WTC11 (cell line): ENCODE results near the gene KLRF1. TPM values are rescaled to one million over a fixed set of nuclear protein-coding genes. Genes with fewer than 3 reads are reported as not detected.

Source experiments
- ATAC-seq: fragments of 200-7000 bp; cut with Tn5 transposase; 2 replicates; pipeline ENCODE4 v1.10.0; 2021; ENCODE audit warnings: mild to moderate bottlenecking, moderate library complexity
- CTCF ChIA-PET: fragments of 300-600 bp; sonication (Branson Sonifier 250); formaldehyde crosslinking; loops from one replicate; lab custom pipeline; 2021; ENCODE audit warnings: antibody characterized with exemption; lab: Charles Lee
- POLR2A ChIA-PET: fragments of 350-600 bp; sonication (Branson Sonifier 250); formaldehyde crosslinking; loops from one replicate; lab custom pipeline; 2021; ENCODE audit warnings: antibody characterized with exemption; lab: Charles Lee
- DNase-seq: peaks from one replicate; pipeline ENCODE4 v3.0.0; 2021; ENCODE audit warnings: low spot score
- H3K27ac Mint-ChIP-seq: 2 replicates; pipeline ENCODE4 v1.8.0; 2021; ENCODE audit warnings: mixed read lengths
- H3K27me3 Mint-ChIP-seq: 2 replicates; pipeline ENCODE4 v1.8.0; 2021; ENCODE audit warnings: low read depth, mild to moderate bottlenecking, moderate library complexity, mixed read lengths
- H3K36me3 Mint-ChIP-seq: 2 replicates; pipeline ENCODE4 v1.8.0; 2021; ENCODE audit warnings: mixed read lengths
- H3K4me1 Mint-ChIP-seq: 2 replicates; pipeline ENCODE4 v1.8.0; 2022; ENCODE audit warnings: mixed read lengths
- H3K4me3 Mint-ChIP-seq: 2 replicates; pipeline ENCODE4 v1.8.0; 2021; ENCODE audit warnings: mild to moderate bottlenecking, moderate library complexity, mixed read lengths
- H3K9me3 Mint-ChIP-seq: 2 replicates; pipeline ENCODE4 v1.8.0; 2021; ENCODE audit warnings: mixed read lengths
- GABPB1 ChIP-seq: sonication (generic); formaldehyde crosslinking; IDR thresholded peaks from 2 replicates; pipeline ENCODE4 v1.8.1; 2023; ENCODE audit warnings: mild to moderate bottlenecking, missing genetic modification reagents
- GTF2I ChIP-seq: fragments of 250-450 bp; sonication (Bioruptor Pico); conservative IDR thresholded peaks from 2 replicates; pipeline ENCODE4 v1.4.0; 2021; ENCODE audit warnings: mild to moderate bottlenecking
- PRRX2 ChIP-seq: fragments of 250-450 bp; sonication (Bioruptor Pico); IDR thresholded peaks from 2 replicates; pipeline ENCODE4 v1.8.0; 2021; ENCODE audit warnings: mild to moderate bottlenecking
- SOX15 ChIP-seq: fragments of 250-450 bp; sonication (Bioruptor Pico); IDR thresholded peaks from 2 replicates; pipeline ENCODE4 v1.9.0; 2021; ENCODE audit warnings: mild to moderate bottlenecking
- TEAD1 ChIP-seq: sonication (generic); formaldehyde crosslinking; IDR thresholded peaks from 2 replicates; pipeline ENCODE4 v1.8.0; 2022; ENCODE audit warnings: mild to moderate bottlenecking, missing genetic modification reagents
- TEAD4 ChIP-seq: sonication (generic); formaldehyde crosslinking; IDR thresholded peaks from 2 replicates; pipeline ENCODE4 v1.8.0; 2022; ENCODE audit warnings: mild to moderate bottlenecking, missing genetic modification reagents
- ZNF232 ChIP-seq: sonication (generic); formaldehyde crosslinking; IDR thresholded peaks from 2 replicates; pipeline ENCODE4 v1.8.0; 2022; ENCODE audit warnings: mild to moderate bottlenecking, missing genetic modification reagents
- ZNF416 ChIP-seq: fragments of 250-450 bp; sonication (Bioruptor Pico); IDR thresholded peaks from 2 replicates; pipeline ENCODE4 v1.9.0; 2021; ENCODE audit warnings: mild to moderate bottlenecking, inconsistent platforms
- total RNA-seq: library from RNA; stranded (reverse); gene quantifications from 3 replicates; pipeline ENCODE4 v1.2.3, GENCODE V29; 2021
- TF ChIP-seq, protein P1 (sequence below): sonication (generic); formaldehyde crosslinking; IDR thresholded peaks from 2 replicates; pipeline ENCODE4 v1.8.0; 2022; ENCODE audit warnings: mild to moderate bottlenecking, missing genetic modification reagents
- TF ChIP-seq, protein P2 (sequence below): sonication (generic); formaldehyde crosslinking; IDR thresholded peaks from 2 replicates; pipeline ENCODE4 v1.8.0; 2023; ENCODE audit warnings: missing genetic modification reagents, mild to moderate bottlenecking, borderline replicate concordance
- TF ChIP-seq, protein P3 (sequence below): sonication (generic); formaldehyde crosslinking; IDR thresholded peaks from 2 replicates; pipeline ENCODE4 v1.8.0; 2022; ENCODE audit warnings: mild to moderate bottlenecking, missing genetic modification reagents
- TF ChIP-seq, protein P4 (sequence below): sonication (generic); formaldehyde crosslinking; IDR thresholded peaks from 2 replicates; pipeline ENCODE4 v1.8.1; 2023; ENCODE audit warnings: mild to moderate bottlenecking, moderate library complexity, missing genetic modification reagents
- TF ChIP-seq, protein P5 (sequence below): fragments of 250-450 bp; sonication (Bioruptor Pico); IDR thresholded peaks from 2 replicates; pipeline ENCODE4 v2.1.2; 2022; ENCODE audit warnings: mild to moderate bottlenecking, moderate library complexity
- TF ChIP-seq, protein P6 (sequence below): sonication (generic); formaldehyde crosslinking; IDR thresholded peaks from 2 replicates; pipeline ENCODE4 v1.8.1; 2022; ENCODE audit warnings: missing genetic modification reagents, borderline replicate concordance
- TF ChIP-seq, protein P7 (sequence below): sonication (generic); formaldehyde crosslinking; IDR thresholded peaks from 2 replicates; pipeline ENCODE4 v1.8.0; 2022; ENCODE audit warnings: mild to moderate bottlenecking, missing genetic modification reagents
- TF ChIP-seq, protein P8 (sequence below): sonication (generic); formaldehyde crosslinking; IDR thresholded peaks from 2 replicates; pipeline ENCODE4 v1.8.0; 2023; ENCODE audit warnings: missing genetic modification reagents
- TF ChIP-seq, protein P9 (sequence below): sonication (generic); formaldehyde crosslinking; conservative IDR thresholded peaks from 2 replicates; pipeline ENCODE4 v1.8.1; 2023; ENCODE audit warnings: mild to moderate bottlenecking, low read depth, missing genetic modification reagents, moderate library complexity

The KLRF1 gene
- total RNA-seq, 1 experiment from 2014 or later: not detected

DNA sequence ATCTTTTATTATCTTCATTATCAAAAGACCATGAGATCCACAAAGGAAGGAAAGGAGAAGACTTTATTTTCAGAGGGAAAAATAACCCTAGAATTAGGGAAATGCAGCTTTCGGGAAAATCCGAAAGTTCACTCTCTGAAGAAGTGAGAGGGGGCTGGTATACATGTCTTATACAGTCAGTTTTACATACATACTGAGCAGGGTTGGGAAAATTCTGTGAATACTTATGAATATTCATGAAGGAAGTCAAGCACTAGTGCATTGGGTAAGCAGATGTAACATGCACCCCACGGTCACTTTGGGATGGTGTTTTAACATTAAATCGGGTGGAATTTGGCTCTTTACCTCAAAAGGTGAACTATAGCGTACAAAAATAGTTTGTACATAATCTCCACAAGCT, 15.7 kb upstream of the KLRF1 start:
- ChIA-PET CTCF (interaction anchor here (1.4 kb wide), 1 partner anchor 61 kb away, joined by 5 read pairs; no protein-coding TSS in a partner anchor), POLR2A (no interaction called here)
- Mint-ChIP-seq H3K36me3 (no peaks in the 10 kb centered on the region), H3K4me3 (no peak overlapping the region), H3K9me3 (no peaks in the 10 kb centered on the region), H3K4me1 (peaks cover 10% of the 10 kb centered on the region), H3K27ac (no peak overlapping the region), H3K27me3 (no peaks in the 10 kb centered on the region; the same call in 1 of the 2 replicates)
- TF ChIP-seq SOX15: no peak
- TF ChIP-seq, protein P1, sequence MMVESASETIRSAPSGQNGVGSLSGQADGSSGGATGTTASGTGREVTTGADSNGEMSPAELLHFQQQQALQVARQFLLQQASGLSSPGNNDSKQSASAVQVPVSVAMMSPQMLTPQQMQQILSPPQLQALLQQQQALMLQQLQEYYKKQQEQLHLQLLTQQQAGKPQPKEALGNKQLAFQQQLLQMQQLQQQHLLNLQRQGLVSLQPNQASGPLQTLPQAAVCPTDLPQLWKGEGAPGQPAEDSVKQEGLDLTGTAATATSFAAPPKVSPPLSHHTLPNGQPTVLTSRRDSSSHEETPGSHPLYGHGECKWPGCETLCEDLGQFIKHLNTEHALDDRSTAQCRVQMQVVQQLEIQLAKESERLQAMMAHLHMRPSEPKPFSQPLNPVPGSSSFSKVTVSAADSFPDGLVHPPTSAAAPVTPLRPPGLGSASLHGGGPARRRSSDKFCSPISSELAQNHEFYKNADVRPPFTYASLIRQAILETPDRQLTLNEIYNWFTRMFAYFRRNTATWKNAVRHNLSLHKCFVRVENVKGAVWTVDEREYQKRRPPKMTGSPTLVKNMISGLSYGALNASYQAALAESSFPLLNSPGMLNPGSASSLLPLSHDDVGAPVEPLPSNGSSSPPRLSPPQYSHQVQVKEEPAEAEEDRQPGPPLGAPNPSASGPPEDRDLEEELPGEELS: no peak
- TF ChIP-seq, protein P2, sequence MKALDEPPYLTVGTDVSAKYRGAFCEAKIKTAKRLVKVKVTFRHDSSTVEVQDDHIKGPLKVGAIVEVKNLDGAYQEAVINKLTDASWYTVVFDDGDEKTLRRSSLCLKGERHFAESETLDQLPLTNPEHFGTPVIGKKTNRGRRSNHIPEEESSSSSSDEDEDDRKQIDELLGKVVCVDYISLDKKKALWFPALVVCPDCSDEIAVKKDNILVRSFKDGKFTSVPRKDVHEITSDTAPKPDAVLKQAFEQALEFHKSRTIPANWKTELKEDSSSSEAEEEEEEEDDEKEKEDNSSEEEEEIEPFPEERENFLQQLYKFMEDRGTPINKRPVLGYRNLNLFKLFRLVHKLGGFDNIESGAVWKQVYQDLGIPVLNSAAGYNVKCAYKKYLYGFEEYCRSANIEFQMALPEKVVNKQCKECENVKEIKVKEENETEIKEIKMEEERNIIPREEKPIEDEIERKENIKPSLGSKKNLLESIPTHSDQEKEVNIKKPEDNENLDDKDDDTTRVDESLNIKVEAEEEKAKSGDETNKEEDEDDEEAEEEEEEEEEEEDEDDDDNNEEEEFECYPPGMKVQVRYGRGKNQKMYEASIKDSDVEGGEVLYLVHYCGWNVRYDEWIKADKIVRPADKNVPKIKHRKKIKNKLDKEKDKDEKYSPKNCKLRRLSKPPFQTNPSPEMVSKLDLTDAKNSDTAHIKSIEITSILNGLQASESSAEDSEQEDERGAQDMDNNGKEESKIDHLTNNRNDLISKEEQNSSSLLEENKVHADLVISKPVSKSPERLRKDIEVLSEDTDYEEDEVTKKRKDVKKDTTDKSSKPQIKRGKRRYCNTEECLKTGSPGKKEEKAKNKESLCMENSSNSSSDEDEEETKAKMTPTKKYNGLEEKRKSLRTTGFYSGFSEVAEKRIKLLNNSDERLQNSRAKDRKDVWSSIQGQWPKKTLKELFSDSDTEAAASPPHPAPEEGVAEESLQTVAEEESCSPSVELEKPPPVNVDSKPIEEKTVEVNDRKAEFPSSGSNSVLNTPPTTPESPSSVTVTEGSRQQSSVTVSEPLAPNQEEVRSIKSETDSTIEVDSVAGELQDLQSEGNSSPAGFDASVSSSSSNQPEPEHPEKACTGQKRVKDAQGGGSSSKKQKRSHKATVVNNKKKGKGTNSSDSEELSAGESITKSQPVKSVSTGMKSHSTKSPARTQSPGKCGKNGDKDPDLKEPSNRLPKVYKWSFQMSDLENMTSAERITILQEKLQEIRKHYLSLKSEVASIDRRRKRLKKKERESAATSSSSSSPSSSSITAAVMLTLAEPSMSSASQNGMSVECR (CRISPR knock-in tag): no peak
- no peak for TF ChIP-seq PRRX2 (CRISPR knock-in tag)
- TF ChIP-seq ZNF416: no peak
- TF ChIP-seq, protein P3, sequence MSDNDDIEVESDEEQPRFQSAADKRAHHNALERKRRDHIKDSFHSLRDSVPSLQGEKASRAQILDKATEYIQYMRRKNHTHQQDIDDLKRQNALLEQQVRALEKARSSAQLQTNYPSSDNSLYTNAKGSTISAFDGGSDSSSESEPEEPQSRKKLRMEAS (CRISPR knock-in tag): no peak
- TF ChIP-seq GABPB1 (CRISPR knock-in tag): no peak
- TF ChIP-seq, protein P4, sequence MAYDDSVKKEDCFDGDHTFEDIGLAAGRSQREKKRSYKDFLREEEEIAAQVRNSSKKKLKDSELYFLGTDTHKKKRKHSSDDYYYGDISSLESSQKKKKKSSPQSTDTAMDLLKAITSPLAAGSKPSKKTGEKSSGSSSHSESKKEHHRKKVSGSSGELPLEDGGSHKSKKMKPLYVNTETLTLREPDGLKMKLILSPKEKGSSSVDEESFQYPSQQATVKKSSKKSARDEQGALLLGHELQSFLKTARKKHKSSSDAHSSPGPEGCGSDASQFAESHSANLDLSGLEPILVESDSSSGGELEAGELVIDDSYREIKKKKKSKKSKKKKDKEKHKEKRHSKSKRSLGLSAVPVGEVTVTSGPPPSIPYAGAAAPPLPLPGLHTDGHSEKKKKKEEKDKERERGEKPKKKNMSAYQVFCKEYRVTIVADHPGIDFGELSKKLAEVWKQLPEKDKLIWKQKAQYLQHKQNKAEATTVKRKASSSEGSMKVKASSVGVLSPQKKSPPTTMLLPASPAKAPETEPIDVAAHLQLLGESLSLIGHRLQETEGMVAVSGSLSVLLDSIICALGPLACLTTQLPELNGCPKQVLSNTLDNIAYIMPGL (CRISPR knock-in tag): no peak
- TF ChIP-seq, protein P5, sequence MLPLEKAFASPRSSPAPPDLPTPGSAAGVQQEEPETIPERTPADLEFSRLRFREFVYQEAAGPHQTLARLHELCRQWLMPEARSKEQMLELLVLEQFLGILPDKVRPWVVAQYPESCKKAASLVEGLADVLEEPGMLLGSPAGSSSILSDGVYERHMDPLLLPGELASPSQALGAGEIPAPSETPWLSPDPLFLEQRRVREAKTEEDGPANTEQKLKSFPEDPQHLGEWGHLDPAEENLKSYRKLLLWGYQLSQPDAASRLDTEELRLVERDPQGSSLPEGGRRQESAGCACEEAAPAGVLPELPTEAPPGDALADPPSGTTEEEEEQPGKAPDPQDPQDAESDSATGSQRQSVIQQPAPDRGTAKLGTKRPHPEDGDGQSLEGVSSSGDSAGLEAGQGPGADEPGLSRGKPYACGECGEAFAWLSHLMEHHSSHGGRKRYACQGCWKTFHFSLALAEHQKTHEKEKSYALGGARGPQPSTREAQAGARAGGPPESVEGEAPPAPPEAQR (CRISPR knock-in tag): no peak
- no peak for TF ChIP-seq TEAD4
- TF ChIP-seq, protein P6, sequence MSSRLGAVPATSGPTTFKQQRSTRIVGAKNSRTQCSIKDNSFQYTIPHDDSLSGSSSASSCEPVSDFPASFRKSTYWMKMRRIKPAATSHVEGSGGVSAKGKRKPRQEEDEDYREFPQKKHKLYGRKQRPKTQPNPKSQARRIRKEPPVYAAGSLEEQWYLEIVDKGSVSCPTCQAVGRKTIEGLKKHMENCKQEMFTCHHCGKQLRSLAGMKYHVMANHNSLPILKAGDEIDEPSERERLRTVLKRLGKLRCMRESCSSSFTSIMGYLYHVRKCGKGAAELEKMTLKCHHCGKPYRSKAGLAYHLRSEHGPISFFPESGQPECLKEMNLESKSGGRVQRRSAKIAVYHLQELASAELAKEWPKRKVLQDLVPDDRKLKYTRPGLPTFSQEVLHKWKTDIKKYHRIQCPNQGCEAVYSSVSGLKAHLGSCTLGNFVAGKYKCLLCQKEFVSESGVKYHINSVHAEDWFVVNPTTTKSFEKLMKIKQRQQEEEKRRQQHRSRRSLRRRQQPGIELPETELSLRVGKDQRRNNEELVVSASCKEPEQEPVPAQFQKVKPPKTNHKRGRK (CRISPR knock-in tag): no peak
- no peak for TF ChIP-seq TEAD1 (CRISPR knock-in tag)
- TF ChIP-seq ZNF232 (CRISPR knock-in tag): no peak
- TF ChIP-seq, protein P7, sequence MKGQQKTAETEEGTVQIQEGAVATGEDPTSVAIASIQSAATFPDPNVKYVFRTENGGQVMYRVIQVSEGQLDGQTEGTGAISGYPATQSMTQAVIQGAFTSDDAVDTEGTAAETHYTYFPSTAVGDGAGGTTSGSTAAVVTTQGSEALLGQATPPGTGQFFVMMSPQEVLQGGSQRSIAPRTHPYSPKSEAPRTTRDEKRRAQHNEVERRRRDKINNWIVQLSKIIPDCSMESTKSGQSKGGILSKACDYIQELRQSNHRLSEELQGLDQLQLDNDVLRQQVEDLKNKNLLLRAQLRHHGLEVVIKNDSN (CRISPR knock-in tag): no peak
- TF ChIP-seq, protein P8, sequence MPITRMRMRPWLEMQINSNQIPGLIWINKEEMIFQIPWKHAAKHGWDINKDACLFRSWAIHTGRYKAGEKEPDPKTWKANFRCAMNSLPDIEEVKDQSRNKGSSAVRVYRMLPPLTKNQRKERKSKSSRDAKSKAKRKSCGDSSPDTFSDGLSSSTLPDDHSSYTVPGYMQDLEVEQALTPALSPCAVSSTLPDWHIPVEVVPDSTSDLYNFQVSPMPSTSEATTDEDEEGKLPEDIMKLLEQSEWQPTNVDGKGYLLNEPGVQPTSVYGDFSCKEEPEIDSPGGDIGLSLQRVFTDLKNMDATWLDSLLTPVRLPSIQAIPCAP: no peak
- TF ChIP-seq, protein P9, sequence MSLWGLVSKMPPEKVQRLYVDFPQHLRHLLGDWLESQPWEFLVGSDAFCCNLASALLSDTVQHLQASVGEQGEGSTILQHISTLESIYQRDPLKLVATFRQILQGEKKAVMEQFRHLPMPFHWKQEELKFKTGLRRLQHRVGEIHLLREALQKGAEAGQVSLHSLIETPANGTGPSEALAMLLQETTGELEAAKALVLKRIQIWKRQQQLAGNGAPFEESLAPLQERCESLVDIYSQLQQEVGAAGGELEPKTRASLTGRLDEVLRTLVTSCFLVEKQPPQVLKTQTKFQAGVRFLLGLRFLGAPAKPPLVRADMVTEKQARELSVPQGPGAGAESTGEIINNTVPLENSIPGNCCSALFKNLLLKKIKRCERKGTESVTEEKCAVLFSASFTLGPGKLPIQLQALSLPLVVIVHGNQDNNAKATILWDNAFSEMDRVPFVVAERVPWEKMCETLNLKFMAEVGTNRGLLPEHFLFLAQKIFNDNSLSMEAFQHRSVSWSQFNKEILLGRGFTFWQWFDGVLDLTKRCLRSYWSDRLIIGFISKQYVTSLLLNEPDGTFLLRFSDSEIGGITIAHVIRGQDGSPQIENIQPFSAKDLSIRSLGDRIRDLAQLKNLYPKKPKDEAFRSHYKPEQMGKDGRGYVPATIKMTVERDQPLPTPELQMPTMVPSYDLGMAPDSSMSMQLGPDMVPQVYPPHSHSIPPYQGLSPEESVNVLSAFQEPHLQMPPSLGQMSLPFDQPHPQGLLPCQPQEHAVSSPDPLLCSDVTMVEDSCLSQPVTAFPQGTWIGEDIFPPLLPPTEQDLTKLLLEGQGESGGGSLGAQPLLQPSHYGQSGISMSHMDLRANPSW: no peak
- TF ChIP-seq GTF2I (CRISPR knock-in tag): no peak
- DNase-seq (no peak), ATAC-seq (no peak)
